ENCODE results near the gene INTS6. TPM values are rescaled to one million over a fixed set of nuclear protein-coding genes. Genes with fewer than 3 reads are reported as not detected.

Gene INTS6
- total RNA-seq, 4 donors from 2014 or later, result 16.5 to 24.4 (median 18.0) TPM

DNA sequence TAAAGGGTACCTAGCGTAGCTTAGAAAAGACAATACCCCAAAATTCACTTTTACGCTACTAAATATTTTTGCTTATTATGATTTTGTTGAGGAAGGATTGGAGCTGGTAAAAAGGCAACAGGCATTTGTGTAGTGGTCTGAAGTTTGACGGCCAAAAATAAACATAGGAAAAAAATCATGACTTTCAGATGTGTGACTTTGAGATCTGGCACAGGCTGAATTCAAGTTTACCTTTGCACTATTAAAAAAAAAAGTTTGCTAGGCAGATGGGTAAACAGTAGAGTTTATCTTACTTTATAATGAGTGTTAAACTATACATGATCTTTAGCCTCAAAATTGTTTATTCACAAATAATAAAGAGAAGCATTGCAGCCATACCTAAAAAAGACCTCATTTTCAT lies 24.3 kb upstream of the INTS6 start:
- no peaks in the 10 kb centered on the region for H3K9me3 ChIP-seq
- intact Hi-C loops (cut with DNase I; ENCODE audit: low total_unique reads) (no loop called here), in situ Hi-C loops (cut with MboI; ENCODE audit: low sequenced_read_pairs in 4 of 4) (no loop called here)
- H3K27me3 ChIP-seq, result no peaks in the 10 kb centered on the region
- DNase-seq (no peak), ATAC-seq (no peak)
- no peak overlapping the region for H3K27ac ChIP-seq
- no peaks in the 10 kb centered on the region for H3K4me1 ChIP-seq
- TF ChIP-seq, protein P1, sequence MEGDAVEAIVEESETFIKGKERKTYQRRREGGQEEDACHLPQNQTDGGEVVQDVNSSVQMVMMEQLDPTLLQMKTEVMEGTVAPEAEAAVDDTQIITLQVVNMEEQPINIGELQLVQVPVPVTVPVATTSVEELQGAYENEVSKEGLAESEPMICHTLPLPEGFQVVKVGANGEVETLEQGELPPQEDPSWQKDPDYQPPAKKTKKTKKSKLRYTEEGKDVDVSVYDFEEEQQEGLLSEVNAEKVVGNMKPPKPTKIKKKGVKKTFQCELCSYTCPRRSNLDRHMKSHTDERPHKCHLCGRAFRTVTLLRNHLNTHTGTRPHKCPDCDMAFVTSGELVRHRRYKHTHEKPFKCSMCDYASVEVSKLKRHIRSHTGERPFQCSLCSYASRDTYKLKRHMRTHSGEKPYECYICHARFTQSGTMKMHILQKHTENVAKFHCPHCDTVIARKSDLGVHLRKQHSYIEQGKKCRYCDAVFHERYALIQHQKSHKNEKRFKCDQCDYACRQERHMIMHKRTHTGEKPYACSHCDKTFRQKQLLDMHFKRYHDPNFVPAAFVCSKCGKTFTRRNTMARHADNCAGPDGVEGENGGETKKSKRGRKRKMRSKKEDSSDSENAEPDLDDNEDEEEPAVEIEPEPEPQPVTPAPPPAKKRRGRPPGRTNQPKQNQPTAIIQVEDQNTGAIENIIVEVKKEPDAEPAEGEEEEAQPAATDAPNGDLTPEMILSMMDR (IDR thresholded peaks at IDR 0.05 in 4 of 5, conservative IDR thresholded peaks at IDR 0.05 in 1 of 5), result no peak
- no peak for TF ChIP-seq POLR2A (IDR thresholded peaks at IDR 0.05)
- no peak overlapping the region for H3K4me3 ChIP-seq
- no peaks in the 10 kb centered on the region for H3K36me3 ChIP-seq

DNA sequence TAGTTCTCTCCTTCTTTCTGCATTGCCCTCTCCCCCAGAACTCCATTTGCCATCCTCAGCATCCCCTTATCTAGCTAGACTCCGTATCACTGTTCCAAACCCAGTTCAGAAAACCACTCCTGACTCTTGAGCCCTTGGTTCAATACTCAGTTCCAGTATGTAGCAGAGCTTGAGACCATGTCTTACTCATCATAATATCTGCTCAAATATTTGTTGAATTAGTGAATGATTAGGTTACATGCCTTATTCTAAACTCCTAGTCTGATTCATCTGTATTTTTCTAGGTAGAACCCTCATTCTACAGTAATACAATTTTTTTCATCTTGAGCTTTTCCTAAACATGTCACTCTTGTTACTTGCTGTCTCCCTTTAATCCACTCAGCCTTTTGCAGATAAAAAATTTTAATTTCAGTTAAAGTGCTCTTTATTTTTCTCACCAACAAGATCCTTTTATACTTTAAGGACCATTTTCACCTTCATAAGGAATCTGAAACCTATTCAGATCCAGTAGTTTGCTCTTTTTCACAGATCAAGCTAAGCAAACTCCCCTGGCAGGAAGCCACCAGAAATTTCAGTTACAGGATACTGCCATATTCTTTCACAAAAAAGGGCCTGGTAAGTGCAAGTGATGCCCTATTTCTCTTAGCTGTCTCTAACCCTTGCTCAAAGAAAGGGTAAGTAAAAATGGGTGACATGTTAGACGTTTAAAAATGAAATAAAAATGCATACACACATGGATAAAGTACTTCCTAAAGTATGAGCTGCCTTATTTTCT lies 23.1 kb upstream of the INTS6 start:
- TF ChIP-seq POLR2A (IDR thresholded peaks at IDR 0.05), result no peak
- TF ChIP-seq, protein P1 (IDR thresholded peaks at IDR 0.05 in 4 of 5, conservative IDR thresholded peaks at IDR 0.05 in 1 of 5), result no peak
- ATAC-seq, result no peak
- DNase-seq, result no peak
- no peaks in the 10 kb centered on the region for H3K27me3 ChIP-seq
- H3K4me1 ChIP-seq, result no peaks in the 10 kb centered on the region
- no peak overlapping the region for H3K27ac ChIP-seq
- no peak overlapping the region for H3K4me3 ChIP-seq
- in situ Hi-C loops (cut with MboI; ENCODE audit: low sequenced_read_pairs in 4 of 4) (no loop called here), intact Hi-C loops (cut with DNase I; ENCODE audit: low total_unique reads) (no loop called here)
- H3K9me3 ChIP-seq, result no peaks in the 10 kb centered on the region
- no peaks in the 10 kb centered on the region for H3K36me3 ChIP-seq

DNA sequence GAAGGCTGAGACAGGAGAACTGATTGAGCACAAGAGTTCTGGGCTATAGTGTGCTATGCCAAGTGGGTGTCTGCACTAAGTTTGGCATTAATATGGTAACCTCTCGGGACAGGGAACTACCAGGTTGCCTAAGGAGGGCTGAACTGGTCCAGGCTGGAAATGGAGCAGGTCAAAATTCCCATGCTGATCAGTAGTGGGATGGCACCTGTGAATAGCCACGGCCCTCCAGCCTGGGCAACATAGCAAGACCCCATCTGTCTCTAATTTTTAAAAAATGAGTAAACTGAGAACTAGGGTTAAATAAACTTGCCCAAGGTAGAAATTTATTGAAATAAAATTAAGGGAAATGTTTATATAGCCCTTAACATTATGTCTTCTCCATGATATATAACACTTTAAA lies 17.0 kb upstream of the INTS6 start:
- Histone ChIP-seq H3K4me1 (no peaks in the 10 kb centered on the region), H3K4me3 (no peak overlapping the region), H3K36me3 (no peaks in the 10 kb centered on the region), H3K27ac (no peak overlapping the region), H3K9me3 (no peaks in the 10 kb centered on the region), H3K27me3 (no peaks in the 10 kb centered on the region)
- ATAC-seq (no peak), DNase-seq (no peak)
- TF ChIP-seq POLR2A (IDR thresholded peaks at IDR 0.05), result no peak
- TF ChIP-seq, protein P1 (IDR thresholded peaks at IDR 0.05 in 4 of 5, conservative IDR thresholded peaks at IDR 0.05 in 1 of 5), result no peak
- in situ Hi-C loops (cut with MboI; ENCODE audit: low sequenced_read_pairs in 4 of 4), result loop anchor here in 1 of 4 donors (10.0 kb wide), 1 partner anchor 105 kb away; no protein-coding TSS in a partner anchor
- intact Hi-C loops (cut with DNase I; ENCODE audit: low total_unique reads), result no loop called here

DNA sequence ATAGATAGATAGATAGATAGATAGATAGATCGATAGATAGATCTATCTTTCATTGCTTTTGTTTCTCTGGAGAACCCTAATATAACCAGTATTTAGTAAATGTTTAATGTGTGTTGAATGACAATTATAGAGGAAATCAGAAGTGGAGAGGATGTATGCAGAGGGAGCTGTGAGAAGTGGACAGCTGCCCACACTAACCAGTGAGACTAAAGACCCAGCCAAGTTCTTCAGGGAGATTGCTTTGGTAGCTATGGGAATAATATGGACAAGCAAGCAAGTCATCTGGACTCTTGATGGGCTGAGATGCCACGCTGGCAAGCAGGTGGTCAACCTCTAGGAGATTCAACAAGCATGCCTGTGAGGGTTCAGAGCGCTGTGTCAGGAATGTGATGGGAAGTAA lies 14.9 kb upstream of the INTS6 start:
- Histone ChIP-seq H3K4me3 (no peak overlapping the region), H3K4me1 (no peaks in the 10 kb centered on the region), H3K9me3 (no peaks in the 10 kb centered on the region), H3K27ac (no peak overlapping the region), H3K36me3 (no peaks in the 10 kb centered on the region), H3K27me3 (no peaks in the 10 kb centered on the region)
- intact Hi-C loops (cut with DNase I; ENCODE audit: low total_unique reads) (no loop called here), in situ Hi-C loops (cut with MboI; ENCODE audit: low sequenced_read_pairs in 4 of 4) (loop anchor here in 1 of 4 donors (10.0 kb wide), 1 partner anchor 107 kb away; no protein-coding TSS in a partner anchor)
- TF ChIP-seq, protein P1 (IDR thresholded peaks at IDR 0.05 in 4 of 5, conservative IDR thresholded peaks at IDR 0.05 in 1 of 5), result no peak
- no peak for TF ChIP-seq POLR2A (IDR thresholded peaks at IDR 0.05)
- DNase-seq (no peak), ATAC-seq (no peak)
